ENCODE measurements around the gene CYP4B1. TPM values are rescaled to one million over a fixed set of nuclear protein-coding genes. Genes with fewer than 3 reads are reported as not detected.

CYP4B1 gene
- polyA plus RNA-seq, 2 donors: 40.4 to 64.5 TPM

DNA sequence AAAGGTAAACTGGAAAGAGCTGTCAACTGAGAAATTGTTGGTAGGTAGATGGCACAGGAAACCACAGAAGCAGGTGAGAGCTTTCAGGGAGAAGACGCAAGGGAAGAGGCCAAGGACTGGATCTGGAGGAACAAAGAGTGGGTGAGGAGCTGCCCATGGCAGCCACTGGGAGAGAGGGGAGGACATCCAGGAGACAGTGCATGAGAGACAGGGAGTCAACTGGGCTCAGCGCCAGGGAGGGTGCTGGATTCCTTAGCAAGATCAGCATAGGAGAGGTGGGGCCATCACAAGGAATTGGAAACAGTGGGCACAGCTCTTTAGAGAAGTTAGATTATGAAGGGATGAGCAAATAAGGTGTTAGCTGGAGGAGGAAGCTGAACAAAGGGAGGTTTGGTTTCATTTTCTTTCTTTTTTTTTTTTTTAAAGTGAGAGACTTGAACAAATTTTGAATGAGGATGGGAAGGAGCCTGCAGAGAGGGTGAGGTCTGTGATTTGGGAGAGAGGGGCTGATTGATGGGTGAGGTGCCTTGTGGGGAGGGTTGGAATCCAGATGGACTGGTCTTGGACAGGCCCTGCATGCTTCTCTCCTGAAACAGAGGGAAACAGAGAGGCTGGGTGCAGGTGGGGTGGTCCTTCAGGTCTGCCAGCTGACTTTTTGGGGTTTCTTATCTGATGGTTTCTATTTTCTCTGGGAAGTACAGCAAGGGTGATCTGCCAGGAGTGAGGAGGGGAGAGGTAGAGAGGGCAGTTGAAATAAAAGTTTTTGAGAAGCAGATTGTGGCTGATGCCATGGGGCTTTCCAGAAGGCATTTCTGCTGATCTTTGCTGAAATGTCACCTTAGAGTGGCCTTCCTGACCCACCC is 5.4 kb downstream of the CYP4B1 start:
- Histone ChIP-seq H3K27me3 (ENCODE audit: control insufficient read depth in 1 of 2, insufficient read depth in 2 of 2, low read length in 2 of 2) (no peaks in the 10 kb centered on the region), H3K27ac (ENCODE audit: low read depth in 2 of 2, low read length in 1 of 2) (peak overlapping the region; percentile 12 to 42), H3K9me3 (ENCODE audit: control insufficient read depth in 2 of 2, insufficient read depth in 1 of 2, low read depth in 1 of 2, low read length in 1 of 2) (no peaks in the 10 kb centered on the region), H3K4me3 (ENCODE audit: low read depth in 1 of 2, low read length in 2 of 2) (no peak overlapping the region), H3K4me1 (ENCODE audit: control insufficient read depth in 2 of 2, insufficient read depth in 2 of 2, low read length in 1 of 2) (peaks cover 4 to 29% of the 10 kb centered on the region in 2 donors), H3K36me3 (ENCODE audit: control insufficient read depth in 2 of 2, insufficient read depth in 2 of 2, low read length in 1 of 2) (peaks cover 0 to 5% of the 10 kb centered on the region in 2 donors)
- 60 to 63% methylated on average over 2 of the region's 2 CpGs for WGBS, 2 donors

DNA sequence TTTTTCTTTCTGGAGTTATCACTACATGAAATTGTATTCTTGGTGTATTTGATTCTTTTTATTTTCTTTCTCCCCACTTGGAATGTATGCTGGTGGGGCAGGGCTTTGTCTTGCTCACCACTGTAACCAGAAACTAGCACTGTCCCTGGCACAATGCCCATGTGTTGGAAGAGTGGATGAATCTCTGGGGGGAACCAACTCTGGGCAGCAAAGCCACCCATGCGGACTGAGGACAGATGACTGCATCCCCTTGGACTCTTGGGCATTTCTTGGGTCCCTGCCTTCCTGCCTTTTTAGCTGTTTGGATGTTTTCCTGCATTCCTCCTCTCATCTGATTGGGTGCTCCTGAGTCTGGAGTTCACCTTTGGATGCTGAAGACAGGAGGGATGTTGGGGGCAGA is 6.1 kb downstream of the CYP4B1 start:
- no peaks in the 10 kb centered on the region for H3K27me3 ChIP-seq (ENCODE audit: control insufficient read depth in 1 of 2, insufficient read depth in 2 of 2, low read length in 2 of 2)
- peak overlapping the region in 1 of 2 donors; percentile 29 for H3K27ac ChIP-seq (ENCODE audit: low read depth in 2 of 2, low read length in 1 of 2)
- peaks cover 0 to 5% of the 10 kb centered on the region in 2 donors for H3K36me3 ChIP-seq (ENCODE audit: control insufficient read depth in 2 of 2, insufficient read depth in 2 of 2, low read length in 1 of 2)
- no peak overlapping the region for H3K4me3 ChIP-seq (ENCODE audit: low read depth in 1 of 2, low read length in 2 of 2)
- H3K4me1 ChIP-seq (ENCODE audit: control insufficient read depth in 2 of 2, insufficient read depth in 2 of 2, low read length in 1 of 2): peaks cover 4 to 29% of the 10 kb centered on the region in 2 donors
- no peaks in the 10 kb centered on the region for H3K9me3 ChIP-seq (ENCODE audit: control insufficient read depth in 2 of 2, insufficient read depth in 1 of 2, low read depth in 1 of 2, low read length in 1 of 2)
- WGBS, 2 donors: 70 to 81% methylated on average over 1 of the region's 1 CpG

GRCh38 chr1:46805755-46806154 is 6.9 kb downstream of the CYP4B1 start:
- H3K4me3 ChIP-seq (ENCODE audit: low read depth in 1 of 2, low read length in 2 of 2): no peak overlapping the region

DNA sequence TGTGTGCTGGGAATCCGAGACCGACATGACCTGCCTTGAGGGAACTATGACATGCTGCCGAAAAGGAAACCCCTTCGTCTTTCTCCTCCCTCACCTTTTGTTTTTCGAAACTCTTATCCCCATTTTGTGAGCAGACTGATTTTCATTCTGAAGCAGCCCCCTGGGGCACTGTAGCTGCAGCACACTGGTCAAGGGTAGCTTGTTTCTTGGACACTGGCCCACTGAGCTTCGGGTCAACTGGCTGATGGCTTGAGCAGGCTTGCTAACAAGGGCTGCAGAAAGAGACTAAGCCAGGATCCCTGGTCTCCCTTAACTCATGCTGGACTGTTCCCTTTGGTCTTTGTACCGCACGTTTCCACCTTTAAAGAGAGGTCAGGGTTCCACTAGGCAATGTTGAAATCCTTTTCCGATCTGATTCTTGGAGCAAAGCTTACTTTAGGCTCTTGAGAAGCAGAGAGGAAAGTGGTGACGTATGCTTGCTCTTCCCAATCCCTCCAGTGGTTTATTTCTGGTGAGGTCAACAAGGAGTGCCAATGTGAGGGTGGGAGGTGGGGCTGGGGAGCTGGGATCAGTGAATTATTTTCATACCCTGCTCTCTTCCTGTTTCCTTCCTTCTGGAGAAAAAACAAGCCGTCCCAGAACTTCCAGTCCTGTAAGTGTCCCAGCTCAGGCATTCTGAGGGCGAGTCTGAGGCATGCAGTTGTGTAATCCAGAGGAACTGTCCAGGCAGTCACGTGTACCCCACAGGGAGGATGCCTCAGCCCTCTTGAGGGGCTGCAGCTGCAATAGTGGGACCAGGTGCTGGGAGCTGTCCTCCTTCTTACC is 7.6 kb downstream of the CYP4B1 start:
- H3K4me1 ChIP-seq (ENCODE audit: control insufficient read depth in 2 of 2, insufficient read depth in 2 of 2, low read length in 1 of 2): peaks cover 4 to 33% of the 10 kb centered on the region in 2 donors
- H3K27me3 ChIP-seq (ENCODE audit: control insufficient read depth in 1 of 2, insufficient read depth in 2 of 2, low read length in 2 of 2): no peaks in the 10 kb centered on the region
- H3K36me3 ChIP-seq (ENCODE audit: control insufficient read depth in 2 of 2, insufficient read depth in 2 of 2, low read length in 1 of 2): peaks cover 4 to 5% of the 10 kb centered on the region in 2 donors
- 46 to 52% methylated on average over 13 of the region's 13 CpGs for WGBS, 2 donors
- H3K27ac ChIP-seq (ENCODE audit: low read depth in 2 of 2, low read length in 1 of 2): peak overlapping the region; percentile 72 to 76
- no peaks in the 10 kb centered on the region for H3K9me3 ChIP-seq (ENCODE audit: control insufficient read depth in 2 of 2, insufficient read depth in 1 of 2, low read depth in 1 of 2, low read length in 1 of 2)
- no peak overlapping the region for H3K4me3 ChIP-seq (ENCODE audit: low read depth in 1 of 2, low read length in 2 of 2)

More at GRCh38 chr1:46805755-46806154, 6.9 kb downstream of the CYP4B1 start:
- Histone ChIP-seq H3K27me3 (ENCODE audit: control insufficient read depth in 1 of 2, insufficient read depth in 2 of 2, low read length in 2 of 2) (no peaks in the 10 kb centered on the region), H3K27ac (ENCODE audit: low read depth in 2 of 2, low read length in 1 of 2) (peak overlapping the region; percentile 72 to 76), H3K4me1 (ENCODE audit: control insufficient read depth in 2 of 2, insufficient read depth in 2 of 2, low read length in 1 of 2) (peaks cover 4 to 33% of the 10 kb centered on the region in 2 donors), H3K36me3 (ENCODE audit: control insufficient read depth in 2 of 2, insufficient read depth in 2 of 2, low read length in 1 of 2) (peaks cover 4 to 5% of the 10 kb centered on the region in 2 donors), H3K9me3 (ENCODE audit: control insufficient read depth in 2 of 2, insufficient read depth in 1 of 2, low read depth in 1 of 2, low read length in 1 of 2) (no peaks in the 10 kb centered on the region)
- 73 to 100% methylated on average over 1 of the region's 1 CpG for WGBS, 2 donors

GRCh38 chr1:46807046-46807972 is 8.5 kb downstream of the CYP4B1 start:
- H3K4me1 ChIP-seq (ENCODE audit: control insufficient read depth in 2 of 2, insufficient read depth in 2 of 2, low read length in 1 of 2): peaks cover 4 to 29% of the 10 kb centered on the region in 2 donors
- no peaks in the 10 kb centered on the region for H3K9me3 ChIP-seq (ENCODE audit: control insufficient read depth in 2 of 2, insufficient read depth in 1 of 2, low read depth in 1 of 2, low read length in 1 of 2)
- H3K27me3 ChIP-seq (ENCODE audit: control insufficient read depth in 1 of 2, insufficient read depth in 2 of 2, low read length in 2 of 2): no peaks in the 10 kb centered on the region
- peak overlapping the region; percentile 54 to 72 for H3K27ac ChIP-seq (ENCODE audit: low read depth in 2 of 2, low read length in 1 of 2)
- H3K4me3 ChIP-seq (ENCODE audit: low read depth in 1 of 2, low read length in 2 of 2): no peak overlapping the region
- H3K36me3 ChIP-seq (ENCODE audit: control insufficient read depth in 2 of 2, insufficient read depth in 2 of 2, low read length in 1 of 2): peaks cover 4 to 10% of the 10 kb centered on the region in 2 donors
- 76 to 78% methylated on average over 7 of the region's 7 CpGs for WGBS, 2 donors

DNA sequence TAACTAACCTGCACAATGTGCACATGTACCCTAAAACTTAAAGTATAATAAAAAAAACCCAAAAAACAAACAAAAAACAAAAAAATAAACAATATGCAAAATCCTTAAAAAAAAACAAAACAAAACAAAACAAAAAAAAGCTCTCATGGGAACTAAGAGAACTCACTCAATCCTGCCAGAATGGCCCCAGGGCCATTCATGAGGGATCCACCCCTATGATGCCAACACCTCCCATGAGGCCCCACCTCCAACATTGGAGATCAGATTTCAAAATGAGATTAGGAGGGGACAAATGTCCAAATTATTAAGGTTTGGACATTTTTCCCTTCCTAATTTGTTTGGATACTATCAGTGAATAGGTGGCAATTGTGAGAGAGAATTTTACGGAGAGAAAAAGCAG is 10.2 kb downstream of the CYP4B1 start:
- WGBS, 2 donors: 92 to 95% methylated on average over 1 of the region's 1 CpG

GRCh38 chr1:46809904-46810303 is 11.1 kb downstream of the CYP4B1 start:
- Histone ChIP-seq H3K36me3 (ENCODE audit: control insufficient read depth in 2 of 2, insufficient read depth in 2 of 2, low read length in 1 of 2) (peaks cover 4 to 27% of the 10 kb centered on the region in 2 donors), H3K4me1 (ENCODE audit: control insufficient read depth in 2 of 2, insufficient read depth in 2 of 2, low read length in 1 of 2) (peaks cover 4 to 17% of the 10 kb centered on the region in 2 donors), H3K27ac (ENCODE audit: low read depth in 2 of 2, low read length in 1 of 2) (no peak overlapping the region), H3K27me3 (ENCODE audit: control insufficient read depth in 1 of 2, insufficient read depth in 2 of 2, low read length in 2 of 2) (no peaks in the 10 kb centered on the region), H3K4me3 (ENCODE audit: low read depth in 1 of 2, low read length in 2 of 2) (no peak overlapping the region), H3K9me3 (ENCODE audit: control insufficient read depth in 2 of 2, insufficient read depth in 1 of 2, low read depth in 1 of 2, low read length in 1 of 2) (no peaks in the 10 kb centered on the region)
- 84 to 91% methylated on average over 3 of the region's 3 CpGs for WGBS, 2 donors

More for the DNA sequence above, 10.2 kb downstream of the CYP4B1 start:
- peaks cover 4 to 19% of the 10 kb centered on the region in 2 donors for H3K4me1 ChIP-seq (ENCODE audit: control insufficient read depth in 2 of 2, insufficient read depth in 2 of 2, low read length in 1 of 2)
- H3K9me3 ChIP-seq (ENCODE audit: control insufficient read depth in 2 of 2, insufficient read depth in 1 of 2, low read depth in 1 of 2, low read length in 1 of 2): no peaks in the 10 kb centered on the region
- no peak overlapping the region for H3K4me3 ChIP-seq (ENCODE audit: low read depth in 1 of 2, low read length in 2 of 2)
- peaks cover 4 to 23% of the 10 kb centered on the region in 2 donors for H3K36me3 ChIP-seq (ENCODE audit: control insufficient read depth in 2 of 2, insufficient read depth in 2 of 2, low read length in 1 of 2)
- H3K27me3 ChIP-seq (ENCODE audit: control insufficient read depth in 1 of 2, insufficient read depth in 2 of 2, low read length in 2 of 2): no peaks in the 10 kb centered on the region
- no peak overlapping the region for H3K27ac ChIP-seq (ENCODE audit: low read depth in 2 of 2, low read length in 1 of 2)

- WGBS, 2 donors: 86 to 89% methylated on average over 5 of the region's 5 CpGs
- Histone ChIP-seq H3K27me3 (ENCODE audit: control insufficient read depth in 1 of 2, insufficient read depth in 2 of 2, low read length in 2 of 2) (no peaks in the 10 kb centered on the region), H3K27ac (ENCODE audit: low read depth in 2 of 2, low read length in 1 of 2) (no peak overlapping the region), H3K4me1 (ENCODE audit: control insufficient read depth in 2 of 2, insufficient read depth in 2 of 2, low read length in 1 of 2) (peaks cover 4 to 13% of the 10 kb centered on the region in 2 donors), H3K4me3 (ENCODE audit: low read depth in 1 of 2, low read length in 2 of 2) (no peak overlapping the region), H3K36me3 (ENCODE audit: control insufficient read depth in 2 of 2, insufficient read depth in 2 of 2, low read length in 1 of 2) (peaks cover 4 to 30% of the 10 kb centered on the region in 2 donors), H3K9me3 (ENCODE audit: control insufficient read depth in 2 of 2, insufficient read depth in 1 of 2, low read depth in 1 of 2, low read length in 1 of 2) (no peaks in the 10 kb centered on the region)
These were observed 11.8 kb downstream of the CYP4B1 start for GRCh38 chr1:46810596-46810995.

DNA sequence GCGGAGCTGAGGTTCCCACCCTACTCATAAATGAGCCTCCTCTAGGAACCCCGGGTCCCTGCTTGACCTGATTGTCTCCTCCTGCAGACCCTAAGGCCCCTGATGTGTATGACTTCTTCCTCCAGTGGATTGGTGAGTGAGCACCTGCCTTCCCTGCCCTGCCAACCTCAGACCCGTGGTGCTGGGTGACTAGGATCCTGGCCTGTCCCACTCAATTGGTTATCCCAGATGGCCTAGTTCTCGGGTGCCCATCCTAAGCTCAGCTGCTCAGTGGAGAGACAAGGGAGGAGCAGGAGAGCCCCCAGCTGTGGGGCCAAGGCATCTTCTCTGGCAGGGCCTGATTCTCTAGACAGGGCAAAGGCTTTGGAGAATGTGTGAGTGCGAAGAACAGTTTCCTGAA is 12.2 kb downstream of the CYP4B1 start:
- 86 to 89% methylated on average over 5 of the region's 5 CpGs for WGBS, 2 donors
- Histone ChIP-seq H3K27ac (ENCODE audit: low read depth in 2 of 2, low read length in 1 of 2) (no peak overlapping the region), H3K27me3 (ENCODE audit: control insufficient read depth in 1 of 2, insufficient read depth in 2 of 2, low read length in 2 of 2) (no peaks in the 10 kb centered on the region), H3K4me1 (ENCODE audit: control insufficient read depth in 2 of 2, insufficient read depth in 2 of 2, low read length in 1 of 2) (peaks cover 4 to 9% of the 10 kb centered on the region in 2 donors), H3K36me3 (ENCODE audit: control insufficient read depth in 2 of 2, insufficient read depth in 2 of 2, low read length in 1 of 2) (peaks cover 4 to 35% of the 10 kb centered on the region in 2 donors), H3K9me3 (ENCODE audit: control insufficient read depth in 2 of 2, insufficient read depth in 1 of 2, low read depth in 1 of 2, low read length in 1 of 2) (no peaks in the 10 kb centered on the region), H3K4me3 (ENCODE audit: low read depth in 1 of 2, low read length in 2 of 2) (no peak overlapping the region)

All from esophagus (tissue), 2 donors.